HepG2 (cell line): ENCODE data around the gene SPHK1. TPM values are rescaled to one million over a fixed set of nuclear protein-coding genes. Genes with fewer than 3 reads are reported as not detected.

Source experiments
- AFF4 ChIP-seq: sonication (generic); formaldehyde crosslinking; IDR thresholded peaks from 2 replicates; pipeline ENCODE4 v1.4.0; 2020; ENCODE audit warnings: missing genetic modification reagents
- CC2D1A ChIP-seq: sonication (generic); formaldehyde crosslinking; IDR thresholded peaks from 2 replicates; pipeline ENCODE4 v1.8.1; 2023; ENCODE audit warnings: mild to moderate bottlenecking, missing genetic modification reagents
- HES4 ChIP-seq: sonication (generic); formaldehyde crosslinking; IDR thresholded peaks from 2 replicates; pipeline ENCODE4 v1.9.0; 2021; ENCODE audit warnings: mild to moderate bottlenecking, missing genetic modification reagents, borderline replicate concordance
- HIC2 ChIP-seq: sonication (generic); formaldehyde crosslinking; IDR thresholded peaks from 2 replicates; pipeline ENCODE4 v1.9.0; 2022; ENCODE audit warnings: low read depth, missing genetic modification reagents
- NFIB ChIP-seq: sonication (generic); formaldehyde crosslinking; IDR thresholded peaks from 2 replicates; pipeline ENCODE4 v1.9.0; 2021; ENCODE audit warnings: missing genetic modification reagents, mild to moderate bottlenecking, borderline replicate concordance
- SOX6 ChIP-seq, 2 experiments: fragments of 450-650 bp in 1 of 2; sonication (generic) in 1 of 2; formaldehyde crosslinking in 1 of 2; IDR thresholded peaks; 2 replicates each; pipeline versions ENCODE4 v1.4.0 to v1.6.1; 2017 to 2020; ENCODE audit warnings: antibody characterized with exemption in 1 of 2, mild to moderate bottlenecking in 1 of 2, missing genetic modification reagents in 1 of 2
- ZBTB8A ChIP-seq: sonication (generic); formaldehyde crosslinking; IDR thresholded peaks from 2 replicates; pipeline ENCODE4 v1.4.0; 2020; ENCODE audit warnings: mild to moderate bottlenecking, low read depth, missing genetic modification reagents, borderline replicate concordance
- ZNF225 ChIP-seq: sonication (generic); formaldehyde crosslinking; IDR thresholded peaks from 2 replicates; pipeline ENCODE4 v1.4.0; 2020; ENCODE audit warnings: mild to moderate bottlenecking, missing genetic modification reagents
- ZSCAN31 ChIP-seq: sonication (generic); formaldehyde crosslinking; IDR thresholded peaks from 2 replicates; pipeline ENCODE4 v1.5.0; 2020; ENCODE audit warnings: low read depth, mild to moderate bottlenecking, missing genetic modification reagents
- ZSCAN5A ChIP-seq: sonication (generic); formaldehyde crosslinking; IDR thresholded peaks from 2 replicates; pipeline ENCODE4 v1.8.0; 2022; ENCODE audit warnings: mild to moderate bottlenecking, missing genetic modification reagents, borderline replicate concordance
- polyA plus RNA-seq, 8 experiments: library from polyadenylated mRNA; depleted of rRNA in 3 of 8; stranded (reverse) in 7 of 8; unstranded in 1 of 8; fragments of >200 nt; fragmentation: Illumina TruSeq in 4 of 8; extraction: Trizol in 4 of 8; gene quantifications; 2 replicates each; pipeline versions ENCODE4 v1.2.1 to v1.2.3, GENCODE V29; 2011 to 2016; ENCODE audit warnings: low read depth in 4 of 8, missing spikeins in 1 of 8, mixed read lengths in 1 of 8; ENCODE audit not compliant: insufficient read depth in 1 of 8
- total RNA-seq, 5 experiments: library from RNA; depleted of rRNA; stranded (reverse); fragments of >200 nt; fragmentation: Illumina TruSeq; extraction: Trizol; gene quantifications; 2 replicates each; pipeline ENCODE4 v1.2.3, GENCODE V29; 2016; ENCODE audit warnings: low read depth in 1 of 5
- TF ChIP-seq, protein P1 (sequence below): sonication (generic); formaldehyde crosslinking; IDR thresholded peaks from 2 replicates; pipeline ENCODE4 v1.5.0; 2020; ENCODE audit warnings: missing genetic modification reagents, mild to moderate bottlenecking, borderline replicate concordance
- TF ChIP-seq, protein P2 (sequence below): sonication (generic); formaldehyde crosslinking; IDR thresholded peaks from 2 replicates; pipeline ENCODE4 v1.4.0; 2020; ENCODE audit warnings: missing genetic modification reagents, mild to moderate bottlenecking, borderline replicate concordance
- TF ChIP-seq, protein P3 (sequence below): sonication (generic); formaldehyde crosslinking; IDR thresholded peaks from 2 replicates; pipeline ENCODE4 v1.5.1; 2020; ENCODE audit warnings: missing genetic modification reagents, mild to moderate bottlenecking, borderline replicate concordance

The SPHK1 gene
- total and polyA plus RNA-seq, 2 of the 13 experiments (the other 11 are each of a cell fraction or from before 2014, with no cell fraction given), result 129 to 160 TPM

DNA sequence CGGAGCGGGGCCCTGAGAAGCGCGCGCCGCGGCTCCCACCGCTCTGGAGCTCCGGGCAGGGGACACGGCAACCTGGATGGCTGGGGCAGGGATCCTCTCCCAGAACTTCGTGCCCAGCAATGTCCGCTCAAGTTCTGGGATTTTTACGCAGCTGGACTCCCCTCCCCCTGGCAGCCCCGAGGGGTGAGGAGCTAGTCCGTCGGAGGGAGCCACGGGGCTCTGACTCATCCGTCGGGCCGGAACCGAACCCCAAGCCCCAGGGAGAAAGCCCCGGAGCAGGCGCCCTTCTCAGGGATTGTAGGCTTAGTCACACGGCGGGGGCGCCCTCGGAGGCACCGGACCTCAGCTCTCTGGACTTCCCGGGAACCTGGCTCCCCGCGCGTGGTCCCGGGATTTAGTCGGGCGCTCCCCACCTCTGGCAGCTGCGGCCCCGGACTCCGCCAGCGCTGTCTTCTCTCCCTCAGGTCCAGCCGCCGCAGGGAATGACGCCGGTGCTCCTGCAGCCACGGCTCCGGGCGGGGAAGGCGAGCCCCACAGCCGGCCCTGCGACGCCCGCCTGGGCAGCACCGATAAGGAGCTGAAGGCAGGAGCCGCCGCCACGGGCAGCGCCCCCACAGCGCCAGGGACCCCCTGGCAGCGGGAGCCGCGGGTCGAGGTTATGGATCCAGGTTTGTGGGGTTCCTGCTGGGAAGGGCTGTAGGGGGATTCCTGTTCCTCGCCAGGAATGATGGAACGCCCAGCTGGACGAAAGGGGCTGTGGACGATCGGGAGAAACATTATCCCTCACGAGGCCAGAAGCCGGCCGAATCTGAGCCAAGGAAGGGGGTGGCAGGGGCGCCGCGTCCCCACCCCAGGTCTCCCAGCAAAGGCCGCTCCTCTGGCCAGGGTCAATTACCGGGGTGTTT is 830 bp downstream of the SPHK1 start (continued):
- TF ChIP-seq AFF4 (CRISPR knock-in tag) (peak; percentile 44; the same call in 1 of the 2 replicates), ZBTB8A (CRISPR knock-in tag) (0 out of 2 replicates have a peak, but pooled peaks have one; percentile 34), ZSCAN31 (CRISPR knock-in tag) (0 out of 2 replicates have a peak, but pooled peaks have one; percentile 73), SOX6 (IDR thresholded peaks at IDR 0.05) (no peak), SOX6 (CRISPR knock-in tag; IDR thresholded peaks at IDR 0.05) (no peak), ZSCAN5A (CRISPR knock-in tag) (peak; percentile 22; the same call in 1 of the 2 replicates), HIC2 (CRISPR knock-in tag) (peak; percentile 32; the same call in 1 of the 2 replicates), HES4 (CRISPR knock-in tag) (no peak), CC2D1A (CRISPR knock-in tag) (0 out of 2 replicates have a peak, but pooled peaks have one; percentile 6), ZNF225 (CRISPR knock-in tag) (no peak), NFIB (CRISPR knock-in tag) (0 out of 2 replicates have a peak, but pooled peaks have one; percentile 68)
- TF ChIP-seq, protein P1, sequence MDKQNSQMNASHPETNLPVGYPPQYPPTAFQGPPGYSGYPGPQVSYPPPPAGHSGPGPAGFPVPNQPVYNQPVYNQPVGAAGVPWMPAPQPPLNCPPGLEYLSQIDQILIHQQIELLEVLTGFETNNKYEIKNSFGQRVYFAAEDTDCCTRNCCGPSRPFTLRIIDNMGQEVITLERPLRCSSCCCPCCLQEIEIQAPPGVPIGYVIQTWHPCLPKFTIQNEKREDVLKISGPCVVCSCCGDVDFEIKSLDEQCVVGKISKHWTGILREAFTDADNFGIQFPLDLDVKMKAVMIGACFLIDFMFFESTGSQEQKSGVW (CRISPR knock-in tag), result peak; percentile 6; the same call in 1 of the 2 replicates
- TF ChIP-seq, protein P2, sequence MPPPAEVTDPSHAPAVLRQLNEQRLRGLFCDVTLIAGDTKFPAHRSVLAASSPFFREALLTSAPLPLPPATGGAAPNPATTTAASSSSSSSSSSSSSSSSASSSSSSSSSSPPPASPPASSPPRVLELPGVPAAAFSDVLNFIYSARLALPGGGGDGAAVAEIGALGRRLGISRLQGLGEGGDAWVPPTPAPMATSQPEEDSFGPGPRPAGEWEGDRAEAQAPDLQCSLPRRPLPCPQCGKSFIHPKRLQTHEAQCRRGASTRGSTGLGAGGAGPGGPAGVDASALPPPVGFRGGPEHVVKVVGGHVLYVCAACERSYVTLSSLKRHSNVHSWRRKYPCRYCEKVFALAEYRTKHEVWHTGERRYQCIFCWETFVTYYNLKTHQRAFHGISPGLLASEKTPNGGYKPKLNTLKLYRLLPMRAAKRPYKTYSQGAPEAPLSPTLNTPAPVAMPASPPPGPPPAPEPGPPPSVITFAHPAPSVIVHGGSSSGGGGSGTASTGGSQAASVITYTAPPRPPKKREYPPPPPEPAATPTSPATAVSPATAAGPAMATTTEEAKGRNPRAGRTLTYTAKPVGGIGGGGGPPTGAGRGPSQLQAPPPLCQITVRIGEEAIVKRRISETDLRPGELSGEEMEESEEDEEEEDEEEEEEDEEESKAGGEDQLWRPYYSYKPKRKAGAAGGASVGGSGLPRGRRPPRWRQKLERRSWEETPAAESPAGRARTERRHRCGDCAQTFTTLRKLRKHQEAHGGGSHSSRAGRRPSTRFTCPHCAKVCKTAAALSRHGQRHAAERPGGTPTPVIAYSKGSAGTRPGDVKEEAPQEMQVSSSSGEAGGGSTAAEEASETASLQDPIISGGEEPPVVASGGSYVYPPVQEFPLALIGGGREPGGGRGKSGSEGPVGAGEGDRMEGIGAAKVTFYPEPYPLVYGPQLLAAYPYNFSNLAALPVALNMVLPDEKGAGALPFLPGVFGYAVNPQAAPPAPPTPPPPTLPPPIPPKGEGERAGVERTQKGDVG (CRISPR knock-in tag), result no peak
- TF ChIP-seq, protein P3, sequence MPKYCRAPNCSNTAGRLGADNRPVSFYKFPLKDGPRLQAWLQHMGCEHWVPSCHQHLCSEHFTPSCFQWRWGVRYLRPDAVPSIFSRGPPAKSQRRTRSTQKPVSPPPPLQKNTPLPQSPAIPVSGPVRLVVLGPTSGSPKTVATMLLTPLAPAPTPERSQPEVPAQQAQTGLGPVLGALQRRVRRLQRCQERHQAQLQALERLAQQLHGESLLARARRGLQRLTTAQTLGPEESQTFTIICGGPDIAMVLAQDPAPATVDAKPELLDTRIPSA (CRISPR knock-in tag), result 0 out of 2 replicates have a peak, but pooled peaks have one; percentile 87
